HFFc6 (cell line): ENCODE results near the gene KLHL7. TPM values are rescaled to one million over a fixed set of nuclear protein-coding genes. Genes with fewer than 3 reads are reported as not detected.

ENCODE experiments used
- DNase-seq: peaks from one replicate; pipeline ENCODE4 v3.0.0-alpha.2; 2018
- H3K27ac Mint-ChIP-seq: 2 replicates; pipeline ENCODE4 v1.8.0; 2020; ENCODE audit warnings: mild to moderate bottlenecking, mixed read lengths
- H3K27me3 Mint-ChIP-seq: 2 replicates; pipeline ENCODE4 v1.8.0; 2021; ENCODE audit warnings: mild to moderate bottlenecking, moderate library complexity, mixed read lengths; ENCODE audit not compliant: insufficient read depth
- H3K36me3 Mint-ChIP-seq: 2 replicates; pipeline ENCODE4 v1.8.0; 2021; ENCODE audit warnings: low read depth, mixed read lengths
- H3K4me1 Mint-ChIP-seq: 2 replicates; pipeline ENCODE4 v1.8.0; 2020; ENCODE audit warnings: low read depth, mixed read lengths
- H3K4me3 Mint-ChIP-seq: 2 replicates; pipeline ENCODE4 v1.8.0; 2020; ENCODE audit warnings: mild to moderate bottlenecking, moderate library complexity, mixed read lengths
- H3K9me3 Mint-ChIP-seq: 2 replicates; pipeline ENCODE4 v1.8.0; 2020; ENCODE audit warnings: mild to moderate bottlenecking, mixed read lengths
- total RNA-seq, 6 experiments: library from RNA; stranded (reverse); fragmentation: NEBNext Ultra II Directional; extraction: Animal tissue kit (Norgen Biotek cat#: 25700); gene quantifications; 2 replicates in 1 of 6; 3 replicates in 5 of 6; pipeline ENCODE4 v1.2.3, GENCODE V29; 2021
- TF ChIP-seq, protein P1 (sequence below): fragments of 200-600 bp; sonication (generic); IDR thresholded peaks from 2 replicates; pipeline ENCODE4 v1.5.0; 2021; ENCODE audit warnings: antibody characterized with exemption, mild to moderate bottlenecking

Gene KLHL7
- total RNA-seq, 6 experiments from 2014 or later, result 23.1 to 31.2 (median 29.5) TPM

DNA sequence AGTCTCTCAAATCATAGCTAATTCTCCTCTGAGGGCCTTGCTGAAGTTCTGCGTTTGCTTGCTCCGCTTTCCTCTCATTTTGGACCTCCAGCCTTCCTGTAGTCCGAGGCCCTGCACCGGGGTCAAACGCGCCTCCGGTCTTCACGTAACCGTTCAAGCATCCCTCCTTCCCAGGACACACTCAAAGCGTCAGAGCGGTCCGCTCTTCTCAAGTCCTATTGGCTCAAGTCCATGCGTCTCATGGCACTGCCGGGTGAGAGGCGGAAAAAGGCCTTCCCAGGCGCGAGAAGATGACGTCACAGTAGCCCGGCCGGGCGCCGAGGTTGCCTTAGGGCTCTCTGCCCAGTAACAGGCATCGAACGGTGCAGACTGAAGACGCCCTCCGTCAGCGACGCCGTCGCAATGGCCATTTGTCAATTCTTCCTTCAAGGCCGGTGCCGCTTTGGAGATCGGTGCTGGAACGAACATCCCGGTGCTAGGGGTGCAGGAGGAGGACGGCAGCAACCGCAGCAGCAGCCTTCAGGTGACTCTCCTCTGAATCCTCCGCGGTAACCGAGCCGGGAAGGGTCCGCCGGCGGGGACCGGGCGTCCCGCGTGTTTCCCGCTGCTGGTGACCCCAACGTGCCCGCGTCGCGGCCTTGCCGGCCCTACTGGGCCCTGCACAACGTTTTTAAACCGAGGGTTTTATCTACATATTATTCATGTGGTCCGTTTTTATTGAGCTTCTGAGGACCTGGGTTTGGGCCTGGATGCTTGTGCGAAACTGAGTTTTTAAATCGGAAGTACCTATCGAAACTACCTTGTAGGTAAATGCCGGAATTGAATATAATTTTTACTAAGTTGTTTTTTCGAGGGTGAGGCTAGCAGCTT, 76.3 kb downstream of the KLHL7 start, which contains the start of gene NUP42:
NUP42 (plus strand) TSS at position 365 of the 870 bp plus-strand sequence; CDS start at position 403, 38 bp downstream.
- Mint-ChIP-seq H3K4me1 (peaks cover 42% of the 10 kb centered on the region), H3K4me3 (peak within 1 kb of the TSS; percentile 97), H3K27ac (peak within 1 kb of the TSS; percentile 99), H3K9me3 (no peaks in the 10 kb centered on the region; the same call in 1 of the 2 replicates), H3K36me3 (peaks cover 12% of the 10 kb centered on the region), H3K27me3 (peaks cover 5% of the 10 kb centered on the region; the same call in 1 of the 2 replicates)
- DNase-seq, result peak; percentile 99
- TF ChIP-seq, protein P1, sequence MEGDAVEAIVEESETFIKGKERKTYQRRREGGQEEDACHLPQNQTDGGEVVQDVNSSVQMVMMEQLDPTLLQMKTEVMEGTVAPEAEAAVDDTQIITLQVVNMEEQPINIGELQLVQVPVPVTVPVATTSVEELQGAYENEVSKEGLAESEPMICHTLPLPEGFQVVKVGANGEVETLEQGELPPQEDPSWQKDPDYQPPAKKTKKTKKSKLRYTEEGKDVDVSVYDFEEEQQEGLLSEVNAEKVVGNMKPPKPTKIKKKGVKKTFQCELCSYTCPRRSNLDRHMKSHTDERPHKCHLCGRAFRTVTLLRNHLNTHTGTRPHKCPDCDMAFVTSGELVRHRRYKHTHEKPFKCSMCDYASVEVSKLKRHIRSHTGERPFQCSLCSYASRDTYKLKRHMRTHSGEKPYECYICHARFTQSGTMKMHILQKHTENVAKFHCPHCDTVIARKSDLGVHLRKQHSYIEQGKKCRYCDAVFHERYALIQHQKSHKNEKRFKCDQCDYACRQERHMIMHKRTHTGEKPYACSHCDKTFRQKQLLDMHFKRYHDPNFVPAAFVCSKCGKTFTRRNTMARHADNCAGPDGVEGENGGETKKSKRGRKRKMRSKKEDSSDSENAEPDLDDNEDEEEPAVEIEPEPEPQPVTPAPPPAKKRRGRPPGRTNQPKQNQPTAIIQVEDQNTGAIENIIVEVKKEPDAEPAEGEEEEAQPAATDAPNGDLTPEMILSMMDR, result no peak

DNA sequence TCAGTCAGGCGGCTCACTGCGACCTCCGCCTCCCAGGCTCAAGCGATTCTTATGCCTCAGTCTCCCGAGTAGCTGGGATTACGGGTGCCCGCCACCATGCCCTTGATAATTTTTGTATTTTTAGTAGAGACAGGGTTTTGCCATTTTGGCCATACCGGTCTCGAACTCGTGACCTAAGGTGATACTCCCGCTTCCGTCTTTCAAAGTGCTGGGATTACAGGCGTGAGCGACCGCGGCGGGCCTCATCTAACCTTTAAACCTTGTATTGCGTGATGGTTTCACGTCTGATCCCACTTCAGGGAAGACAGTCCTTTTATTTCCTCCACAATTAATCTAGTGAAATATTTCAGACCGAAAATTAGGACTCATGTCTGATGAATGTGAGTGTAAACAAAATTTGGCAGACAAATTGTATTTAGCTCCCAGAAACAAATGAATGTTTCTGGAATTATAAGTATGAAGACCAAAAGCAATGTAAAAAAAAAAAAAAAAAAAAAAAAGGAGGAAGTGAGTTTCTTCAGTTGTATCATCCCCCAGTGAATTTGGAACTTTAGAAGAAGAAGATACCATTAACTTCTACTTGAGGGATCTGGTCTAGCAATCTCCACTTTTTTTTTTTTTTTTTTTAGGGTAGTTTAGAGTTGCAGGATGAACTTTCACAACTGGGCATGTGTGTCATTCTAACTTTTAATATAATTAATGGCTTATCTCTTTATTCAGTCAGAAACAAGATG, 77.9 kb downstream of the KLHL7 start:
- Mint-ChIP-seq H3K27me3 (peaks cover 5% of the 10 kb centered on the region; the same call in 1 of the 2 replicates), H3K4me3 (peak overlapping the region; percentile 97), H3K9me3 (no peaks in the 10 kb centered on the region; the same call in 1 of the 2 replicates), H3K4me1 (peaks cover 42% of the 10 kb centered on the region), H3K36me3 (peaks cover 12% of the 10 kb centered on the region), H3K27ac (peak overlapping the region; percentile 99; the same call in 1 of the 2 replicates)
- TF ChIP-seq, protein P1, result no peak
- no peak for DNase-seq

DNA sequence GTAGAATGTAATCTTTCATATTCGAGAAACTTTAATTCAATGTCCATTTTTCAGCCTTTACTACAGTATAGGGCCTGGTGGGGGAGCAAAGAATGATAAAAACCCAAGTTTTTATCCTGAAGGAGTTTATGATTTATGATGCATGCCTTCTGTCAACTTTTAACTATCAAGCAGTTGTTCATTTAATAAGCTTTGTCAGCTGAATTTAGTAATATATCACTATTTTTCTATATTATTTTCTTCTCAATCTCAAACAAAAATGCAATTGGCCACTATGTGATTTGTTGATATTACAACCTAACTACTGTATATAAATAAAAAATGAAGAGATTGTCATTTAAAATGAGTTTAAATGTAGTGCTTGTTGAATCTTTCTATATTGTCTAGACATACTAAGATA, 78.7 kb downstream of the KLHL7 start:
- peaks cover 42% of the 10 kb centered on the region for H3K4me1 Mint-ChIP-seq
- peak overlapping the region; percentile 97 for H3K4me3 Mint-ChIP-seq
- H3K27me3 Mint-ChIP-seq, result peaks cover 5% of the 10 kb centered on the region; the same call in 1 of the 2 replicates
- DNase-seq, result no peak
- peaks cover 12% of the 10 kb centered on the region for H3K36me3 Mint-ChIP-seq
- no peaks in the 10 kb centered on the region; the same call in 1 of the 2 replicates for H3K9me3 Mint-ChIP-seq
- H3K27ac Mint-ChIP-seq, result no peak overlapping the region
- TF ChIP-seq, protein P1, result no peak

DNA sequence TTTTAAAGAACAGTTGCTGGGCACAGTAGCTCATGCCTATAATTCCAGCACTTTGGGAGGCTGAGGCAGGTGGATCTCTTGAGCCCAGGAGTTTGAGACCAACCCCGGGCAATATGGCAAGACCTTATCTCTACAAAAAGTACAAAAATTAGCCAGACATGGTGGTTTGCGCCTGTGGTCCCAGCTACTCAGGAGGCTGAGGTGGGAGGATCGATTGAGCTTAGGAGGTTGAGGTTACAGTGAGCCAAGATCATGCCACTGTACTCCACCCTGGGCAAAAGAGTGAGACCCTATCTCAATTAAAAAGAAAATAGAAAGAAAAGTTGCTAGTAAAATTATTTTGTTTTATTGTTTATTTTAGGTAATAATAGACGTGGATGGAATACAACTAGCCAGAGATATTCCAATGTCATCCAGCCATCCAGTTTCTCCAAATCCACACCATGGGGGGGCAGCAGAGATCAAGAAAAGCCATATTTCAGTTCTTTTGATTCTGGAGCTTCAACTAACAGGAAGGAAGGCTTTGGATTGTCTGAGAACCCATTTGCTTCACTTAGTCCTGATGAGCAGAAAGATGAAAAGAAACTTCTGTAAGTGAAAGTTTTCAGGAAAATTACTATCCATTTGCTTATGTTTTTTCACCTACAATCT, 79.2 kb downstream of the KLHL7 start:
- peak overlapping the region; percentile 13; the same call in 1 of the 2 replicates for H3K27ac Mint-ChIP-seq
- peaks cover 42% of the 10 kb centered on the region for H3K4me1 Mint-ChIP-seq
- peaks cover 5% of the 10 kb centered on the region; the same call in 1 of the 2 replicates for H3K27me3 Mint-ChIP-seq
- H3K9me3 Mint-ChIP-seq, result no peaks in the 10 kb centered on the region; the same call in 1 of the 2 replicates
- TF ChIP-seq, protein P1, result peak; percentile 79
- H3K4me3 Mint-ChIP-seq, result no peak overlapping the region
- DNase-seq, result peak; percentile 65
- H3K36me3 Mint-ChIP-seq, result peaks cover 12% of the 10 kb centered on the region

DNA sequence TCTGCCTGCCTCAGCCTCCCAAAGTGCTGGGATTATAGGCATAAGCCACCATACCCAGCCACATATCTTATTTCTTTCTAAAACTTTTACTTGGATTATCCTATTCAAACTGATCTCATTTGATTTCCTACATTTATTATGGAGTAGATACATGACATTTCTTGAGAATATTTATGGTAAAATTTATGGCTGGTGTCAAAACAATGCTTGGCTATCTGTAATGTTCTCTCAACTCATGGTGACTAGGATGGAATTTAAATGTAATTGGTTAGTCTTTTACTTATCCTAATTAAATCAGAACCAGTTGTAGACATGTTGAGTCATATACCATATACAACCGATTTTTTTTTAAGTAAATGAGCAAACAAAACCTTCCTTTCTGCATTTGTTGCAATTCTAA, 80.4 kb downstream of the KLHL7 start:
- DNase-seq, result no peak
- no peaks in the 10 kb centered on the region; the same call in 1 of the 2 replicates for H3K9me3 Mint-ChIP-seq
- H3K4me3 Mint-ChIP-seq, result no peak overlapping the region
- H3K27ac Mint-ChIP-seq, result no peak overlapping the region
- H3K27me3 Mint-ChIP-seq, result peaks cover 5% of the 10 kb centered on the region; the same call in 1 of the 2 replicates
- peaks cover 16% of the 10 kb centered on the region for H3K36me3 Mint-ChIP-seq
- peaks cover 38% of the 10 kb centered on the region for H3K4me1 Mint-ChIP-seq
- TF ChIP-seq, protein P1, result no peak
